Measurements from ENCODE around the gene TENT4A.

The TENT4A gene

DNA sequence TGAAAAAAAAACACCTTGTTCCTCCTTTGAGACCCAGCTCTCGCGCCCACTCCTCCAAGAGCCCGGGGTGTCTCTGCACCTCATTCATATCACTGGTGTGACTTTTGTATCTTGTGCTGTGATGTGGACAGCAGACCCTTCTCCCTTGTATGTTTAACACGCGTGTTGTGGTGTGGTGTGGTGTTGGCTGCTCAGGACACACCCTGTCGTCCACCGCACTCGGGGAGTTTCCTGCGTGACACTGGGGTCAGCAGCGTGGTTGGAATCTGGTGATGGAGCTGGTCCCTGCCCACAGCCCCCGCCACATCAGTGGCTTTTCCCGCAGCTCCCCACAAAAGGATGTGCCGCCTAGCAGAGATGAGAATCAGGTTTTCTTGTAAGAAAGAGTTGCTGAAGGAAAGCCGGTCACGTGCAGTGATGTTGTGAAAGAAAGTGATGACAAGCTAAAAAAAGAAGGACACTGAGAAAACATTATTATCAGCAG is 61.5 kb downstream of the TENT4A start:
- Mint-ChIP-seq H3K4me1 (peaks cover 6% of the 10 kb centered on the region), H3K9me3 (no peaks in the 10 kb centered on the region), H3K27me3 (ENCODE audit: low read depth) (peaks cover 3% of the 10 kb centered on the region), H3K4me3 (no peak overlapping the region), H3K36me3 (ENCODE audit: low read depth) (peaks cover 4% of the 10 kb centered on the region), H3K27ac (peak overlapping the region in 1 of 3 experiments; percentile 10)
- TF ChIP-seq, protein P1, sequence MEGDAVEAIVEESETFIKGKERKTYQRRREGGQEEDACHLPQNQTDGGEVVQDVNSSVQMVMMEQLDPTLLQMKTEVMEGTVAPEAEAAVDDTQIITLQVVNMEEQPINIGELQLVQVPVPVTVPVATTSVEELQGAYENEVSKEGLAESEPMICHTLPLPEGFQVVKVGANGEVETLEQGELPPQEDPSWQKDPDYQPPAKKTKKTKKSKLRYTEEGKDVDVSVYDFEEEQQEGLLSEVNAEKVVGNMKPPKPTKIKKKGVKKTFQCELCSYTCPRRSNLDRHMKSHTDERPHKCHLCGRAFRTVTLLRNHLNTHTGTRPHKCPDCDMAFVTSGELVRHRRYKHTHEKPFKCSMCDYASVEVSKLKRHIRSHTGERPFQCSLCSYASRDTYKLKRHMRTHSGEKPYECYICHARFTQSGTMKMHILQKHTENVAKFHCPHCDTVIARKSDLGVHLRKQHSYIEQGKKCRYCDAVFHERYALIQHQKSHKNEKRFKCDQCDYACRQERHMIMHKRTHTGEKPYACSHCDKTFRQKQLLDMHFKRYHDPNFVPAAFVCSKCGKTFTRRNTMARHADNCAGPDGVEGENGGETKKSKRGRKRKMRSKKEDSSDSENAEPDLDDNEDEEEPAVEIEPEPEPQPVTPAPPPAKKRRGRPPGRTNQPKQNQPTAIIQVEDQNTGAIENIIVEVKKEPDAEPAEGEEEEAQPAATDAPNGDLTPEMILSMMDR (IDR thresholded peaks at IDR 0.05; ENCODE audit: unreplicated experiment in 3 of 3), result no peak

DNA sequence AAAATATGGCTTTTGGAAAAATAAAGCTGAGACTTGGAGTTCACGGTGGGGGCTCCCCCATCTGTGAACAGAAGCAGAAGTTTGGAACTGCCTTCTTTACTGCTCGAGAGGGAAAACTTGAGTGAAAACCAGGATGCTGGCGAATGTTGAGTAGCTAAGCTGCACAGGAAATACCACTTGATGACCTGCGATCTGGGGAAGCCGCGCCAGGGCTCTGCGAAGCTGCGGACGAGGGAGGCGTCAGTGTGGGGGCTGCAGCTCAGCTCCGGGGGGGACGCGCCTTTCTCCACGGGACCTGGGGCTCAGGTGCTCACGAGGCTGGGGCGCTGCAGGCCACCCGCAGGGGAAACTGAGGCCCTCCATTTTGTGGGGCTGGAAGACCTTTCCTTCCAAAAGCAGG is 62.3 kb downstream of the TENT4A start:
- Mint-ChIP-seq H3K9me3 (no peaks in the 10 kb centered on the region), H3K27me3 (ENCODE audit: low read depth) (peaks cover 3% of the 10 kb centered on the region), H3K27ac (no peak overlapping the region), H3K36me3 (ENCODE audit: low read depth) (peaks cover 4% of the 10 kb centered on the region), H3K4me1 (peaks cover 6% of the 10 kb centered on the region), H3K4me3 (no peak overlapping the region)
- TF ChIP-seq, protein P1 (IDR thresholded peaks at IDR 0.05; ENCODE audit: unreplicated experiment in 3 of 3), result no peak

DNA sequence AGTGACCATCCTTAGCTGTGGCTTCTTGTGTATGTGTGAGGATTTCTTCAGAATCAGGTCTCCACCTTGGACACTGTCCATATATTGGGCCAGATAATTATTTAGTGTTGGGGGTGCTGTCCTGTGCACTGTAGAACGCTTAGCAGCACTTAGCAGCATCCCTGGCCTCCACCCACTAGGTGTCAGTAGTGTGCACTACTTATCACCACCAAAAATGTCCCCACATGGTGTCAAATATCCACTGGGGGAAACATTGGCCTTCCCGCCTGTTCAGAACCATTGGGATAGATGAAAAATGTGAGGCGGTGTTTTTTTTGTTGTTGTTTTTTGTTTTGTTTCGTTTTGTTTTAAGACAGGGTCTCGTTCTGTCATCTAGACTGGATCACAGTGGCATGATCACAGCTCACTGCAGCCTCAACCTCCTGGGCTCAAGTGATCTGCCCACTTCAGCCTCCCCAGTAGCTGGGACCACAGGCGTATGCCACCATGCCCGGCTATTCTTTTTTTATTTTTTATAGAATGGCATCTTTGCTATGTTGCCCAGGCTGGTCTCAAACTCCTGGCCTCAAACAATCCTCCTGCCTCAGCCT is 67.7 kb downstream of the TENT4A start:
- Mint-ChIP-seq H3K9me3 (no peaks in the 10 kb centered on the region), H3K36me3 (ENCODE audit: low read depth) (no peaks in the 10 kb centered on the region), H3K4me1 (no peaks in the 10 kb centered on the region), H3K4me3 (no peak overlapping the region), H3K27ac (no peak overlapping the region), H3K27me3 (ENCODE audit: low read depth) (peaks cover 3% of the 10 kb centered on the region)
- TF ChIP-seq, protein P1 (IDR thresholded peaks at IDR 0.05; ENCODE audit: unreplicated experiment in 3 of 3), result no peak

DNA sequence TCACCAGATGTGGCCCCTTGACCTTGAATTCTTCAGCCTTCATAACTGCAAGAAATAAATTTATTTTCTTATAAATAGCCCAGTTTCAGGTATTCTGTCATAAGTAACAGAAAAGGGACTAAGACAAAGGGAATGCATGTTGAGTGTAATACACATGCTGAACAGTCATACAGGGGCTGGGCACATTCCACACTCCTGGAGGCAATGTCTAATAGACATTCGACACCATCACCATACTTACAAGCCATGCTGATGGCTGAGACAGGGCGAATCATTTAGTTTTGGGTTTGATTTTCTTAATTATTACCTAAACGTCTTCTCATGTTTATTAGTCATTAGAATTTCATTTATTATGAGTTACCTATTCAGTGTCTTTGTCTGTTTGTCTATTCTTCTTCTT is 68.5 kb downstream of the TENT4A start:
- no peak overlapping the region for H3K4me3 Mint-ChIP-seq
- no peaks in the 10 kb centered on the region for H3K36me3 Mint-ChIP-seq (ENCODE audit: low read depth)
- H3K4me1 Mint-ChIP-seq, result no peaks in the 10 kb centered on the region
- TF ChIP-seq, protein P1 (IDR thresholded peaks at IDR 0.05; ENCODE audit: unreplicated experiment in 3 of 3), result no peak
- H3K27me3 Mint-ChIP-seq (ENCODE audit: low read depth), result no peaks in the 10 kb centered on the region
- no peaks in the 10 kb centered on the region for H3K9me3 Mint-ChIP-seq
- no peak overlapping the region for H3K27ac Mint-ChIP-seq

DNA sequence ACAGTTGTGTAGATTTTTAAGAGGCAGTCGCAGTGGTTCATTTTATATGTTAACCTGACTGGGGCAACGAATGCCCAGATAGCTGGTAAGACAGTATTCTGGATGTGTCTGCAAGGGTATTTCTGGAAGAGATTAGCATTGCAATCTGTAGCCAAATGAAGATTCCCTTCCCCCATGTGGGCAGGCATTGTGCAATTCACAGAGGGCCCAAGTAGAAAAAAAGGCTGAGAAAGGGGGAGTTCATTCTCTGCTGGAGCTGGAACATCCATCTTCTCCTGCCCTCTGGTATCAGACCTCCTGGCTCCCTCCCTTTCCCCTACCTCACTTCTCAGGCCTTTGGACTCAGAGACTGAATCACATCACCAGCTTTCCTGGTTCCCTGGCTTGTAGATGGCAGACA is 70.6 kb downstream of the TENT4A start:
- H3K36me3 Mint-ChIP-seq (ENCODE audit: low read depth), result no peaks in the 10 kb centered on the region
- H3K4me1 Mint-ChIP-seq, result no peaks in the 10 kb centered on the region
- TF ChIP-seq, protein P1 (IDR thresholded peaks at IDR 0.05; ENCODE audit: unreplicated experiment in 3 of 3), result no peak
- H3K27ac Mint-ChIP-seq, result no peak overlapping the region
- H3K27me3 Mint-ChIP-seq (ENCODE audit: low read depth), result no peaks in the 10 kb centered on the region
- no peaks in the 10 kb centered on the region for H3K9me3 Mint-ChIP-seq
- H3K4me3 Mint-ChIP-seq, result no peak overlapping the region

DNA sequence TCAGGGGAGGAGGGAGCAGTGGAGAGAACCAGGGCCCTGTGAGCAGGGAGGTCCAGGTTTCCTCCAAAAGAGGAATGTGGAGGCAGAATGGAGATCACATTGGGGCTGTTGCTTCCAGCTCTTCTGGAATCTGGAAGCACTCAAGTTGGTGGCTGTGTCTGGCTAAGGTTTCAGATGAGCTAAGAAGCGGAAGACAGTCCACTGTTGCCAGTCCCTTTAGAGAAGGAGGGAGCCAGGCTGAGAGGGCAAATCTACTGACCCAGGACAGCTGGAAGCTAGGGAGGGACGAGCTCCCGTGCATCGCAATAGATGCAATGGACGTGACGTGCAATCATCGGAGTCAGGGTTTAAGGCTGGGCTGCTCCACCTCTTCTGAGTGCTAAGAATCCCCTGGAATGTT is 71.2 kb downstream of the TENT4A start:
- Mint-ChIP-seq H3K27ac (no peak overlapping the region), H3K36me3 (ENCODE audit: low read depth) (no peaks in the 10 kb centered on the region), H3K4me3 (no peak overlapping the region), H3K9me3 (no peaks in the 10 kb centered on the region), H3K27me3 (ENCODE audit: low read depth) (peaks cover 3% of the 10 kb centered on the region), H3K4me1 (no peaks in the 10 kb centered on the region)
- TF ChIP-seq, protein P1 (IDR thresholded peaks at IDR 0.05; ENCODE audit: unreplicated experiment in 3 of 3), result no peak
